Suprapubic skin (tissue), 4 donors: ENCODE results near the gene NOP56.

Source experiments
- POLR2A ChIP-seq, 2 donors: fragments of 450-650 bp; IDR thresholded peaks; one replicate each; pipeline ENCODE4 v1.6.1; 2017; ENCODE audit warnings: antibody characterized with exemption in 2 of 2, mild to moderate bottlenecking in 2 of 2, moderate library complexity in 2 of 2
- POLR2AphosphoS5 ChIP-seq, 3 donors: sonication (generic); formaldehyde crosslinking; IDR thresholded peaks; one replicate each; pipeline ENCODE4 v1.6.1; 2017; ENCODE audit warnings: antibody characterized with exemption in 3 of 3
- TF ChIP-seq, protein P1 (sequence below), 2 donors: fragments of 200-600 bp in 1 of 2; fragments of 450-650 bp in 1 of 2; sonication (generic) in 1 of 2; IDR thresholded peaks; one replicate each; pipeline ENCODE4 v1.5.1; 2016 to 2019; ENCODE audit warnings: antibody characterized with exemption in 2 of 2, mild to moderate bottlenecking in 1 of 2, moderate library complexity in 1 of 2

- TF ChIP-seq POLR2A (IDR thresholded peaks at IDR 0.05), result no peak
- TF ChIP-seq, protein P1, sequence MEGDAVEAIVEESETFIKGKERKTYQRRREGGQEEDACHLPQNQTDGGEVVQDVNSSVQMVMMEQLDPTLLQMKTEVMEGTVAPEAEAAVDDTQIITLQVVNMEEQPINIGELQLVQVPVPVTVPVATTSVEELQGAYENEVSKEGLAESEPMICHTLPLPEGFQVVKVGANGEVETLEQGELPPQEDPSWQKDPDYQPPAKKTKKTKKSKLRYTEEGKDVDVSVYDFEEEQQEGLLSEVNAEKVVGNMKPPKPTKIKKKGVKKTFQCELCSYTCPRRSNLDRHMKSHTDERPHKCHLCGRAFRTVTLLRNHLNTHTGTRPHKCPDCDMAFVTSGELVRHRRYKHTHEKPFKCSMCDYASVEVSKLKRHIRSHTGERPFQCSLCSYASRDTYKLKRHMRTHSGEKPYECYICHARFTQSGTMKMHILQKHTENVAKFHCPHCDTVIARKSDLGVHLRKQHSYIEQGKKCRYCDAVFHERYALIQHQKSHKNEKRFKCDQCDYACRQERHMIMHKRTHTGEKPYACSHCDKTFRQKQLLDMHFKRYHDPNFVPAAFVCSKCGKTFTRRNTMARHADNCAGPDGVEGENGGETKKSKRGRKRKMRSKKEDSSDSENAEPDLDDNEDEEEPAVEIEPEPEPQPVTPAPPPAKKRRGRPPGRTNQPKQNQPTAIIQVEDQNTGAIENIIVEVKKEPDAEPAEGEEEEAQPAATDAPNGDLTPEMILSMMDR (IDR thresholded peaks at IDR 0.05), result no peak
- no peak for TF ChIP-seq POLR2AphosphoS5 (IDR thresholded peaks at IDR 0.05)
Observed at GRCh38 chr20:2680046-2680445, 27.6 kb downstream of the NOP56 start.
